Activated CD4-positive, alpha-beta T cell treated with anti-CD3 and anti-CD28 coated beads, Interleukin-2, Interleukin-4, amounts not matched to agents 100 ng/mL and 50 ng/mL, durations not matched to agents 16 hours and 8 hours (primary cell): Measurements from ENCODE around the gene PCED1B.

Source experiments
- DNase-seq: peaks from one replicate; pipeline ENCODE4 v3.0.0-alpha.2; 2020; ENCODE audit warnings: low spot score

The PCED1B gene

GRCh38 chr12:47231456-47231855 is 152.0 kb downstream of the PCED1B start:
- DNase-seq: no peak

GRCh38 chr12:47234576-47235141 is 155.2 kb downstream of the PCED1B start:
- no peak for DNase-seq

- no peak for DNase-seq
Measured at GRCh38 chr12:47235258-47236040, 156.0 kb downstream of the PCED1B start.

GRCh38 chr12:47236109-47236714 is 156.8 kb downstream of the PCED1B start:
- DNase-seq: no peak

GRCh38 chr12:47237751-47238211 is 158.4 kb downstream of the PCED1B start:
- DNase-seq: no peak

GRCh38 chr12:47238669-47239114 is 159.3 kb downstream of the PCED1B start:
- no peak for DNase-seq

- DNase-seq: no peak
Measured at GRCh38 chr12:47242426-47242825, 163.0 kb downstream of the PCED1B start.

GRCh38 chr12:47244835-47245234 is 165.4 kb downstream of the PCED1B start:
- no peak for DNase-seq

- DNase-seq: no peak
Measured at GRCh38 chr12:47245623-47246022, 166.2 kb downstream of the PCED1B start.

GRCh38 chr12:47247418-47247817 is 168.0 kb downstream of the PCED1B start:
- DNase-seq: no peak

GRCh38 chr12:47249082-47249481 is 169.7 kb downstream of the PCED1B start:
- DNase-seq: no peak

- DNase-seq: no peak
Measured at GRCh38 chr12:47249719-47250357, 170.4 kb downstream of the PCED1B start.

- no peak for DNase-seq
Measured at GRCh38 chr12:47251919-47252318, 172.5 kb downstream of the PCED1B start.

- DNase-seq: no peak
Measured at GRCh38 chr12:47264951-47265350, 185.5 kb downstream of the PCED1B start.

- no peak for DNase-seq
Measured at GRCh38 chr12:47265391-47265790, 186.0 kb downstream of the PCED1B start.

GRCh38 chr12:47267571-47267970 is 188.2 kb downstream of the PCED1B start:
- no peak for DNase-seq

- no peak for DNase-seq
Measured at GRCh38 chr12:47268501-47269454, 189.4 kb downstream of the PCED1B start.

- DNase-seq: no peak
Measured at GRCh38 chr12:47269916-47270315, 190.5 kb downstream of the PCED1B start.

- DNase-seq: peak; percentile 17
Measured at GRCh38 chr12:47270782-47271664, 191.6 kb downstream of the PCED1B start.

- no peak for DNase-seq
Measured at GRCh38 chr12:47271800-47272239, 192.4 kb downstream of the PCED1B start.
